IMR-90 (cell line): ENCODE measurements around the gene NKX1-1. TPM values are rescaled to one million over a fixed set of nuclear protein-coding genes. Genes with fewer than 3 reads are reported as not detected.

Source experiments
- ATAC-seq: fragments of 200-7000 bp; cut with Tn5 transposase; 2 replicates; pipeline ENCODE4 v1.9.1; 2020; ENCODE audit warnings: low read depth, mild to moderate bottlenecking, moderate library complexity
- BruUV-seq: library from RNA; stranded (reverse); fragments of 400-500 nt; replicated peaks from 2 replicates; lab custom pipeline; 2021; lab: Mats Ljungman, UMichigan
- CTCF ChIA-PET: fragments of 300-600 bp; formaldehyde crosslinking; extraction: SDS; loops from one replicate; lab custom pipeline; 2021; ENCODE audit warnings: antibody characterized with exemption; lab: Yijun Ruan, JAX
- POLR2A ChIA-PET: fragments of 300-600 bp; sonication (Branson Sonifier 250); formaldehyde crosslinking; loops from one replicate; lab custom pipeline; 2022; ENCODE audit warnings: antibody characterized with exemption; ENCODE audit not compliant: unreplicated experiment; lab: Charles Lee
- DNase-seq: peaks from one replicate; pipeline ENCODE4 v3.0.0; 2013
- H2AFZ ChIP-seq: replicated peaks from 2 replicates; pipeline ENCODE3; 2013; ENCODE audit warnings: low read length, mild to moderate bottlenecking; ENCODE audit not compliant: poor library complexity
- H2AK5ac ChIP-seq: 2 replicates; pipeline ENCODE4 v1.6.1; 2013; ENCODE audit warnings: low read depth, low read length, inconsistent platforms
- H2AK9ac ChIP-seq: replicated peaks from 2 replicates; pipeline ENCODE3; 2013; ENCODE audit warnings: mild to moderate bottlenecking, low read depth, low read length, moderate library complexity; ENCODE audit not compliant: poor library complexity
- H2BK120ac ChIP-seq: 2 replicates; pipeline ENCODE4 v1.6.1; 2013; ENCODE audit warnings: low read depth, low read length, inconsistent platforms
- H2BK15ac ChIP-seq: 3 replicates; pipeline ENCODE4 v1.6.1; 2013; ENCODE audit warnings: low read depth, low read length, inconsistent platforms
- H2BK20ac ChIP-seq: 2 replicates; pipeline ENCODE4 v1.6.1; 2013; ENCODE audit warnings: low read depth, mild to moderate bottlenecking, inconsistent platforms, low read length, moderate library complexity
- H2BK5ac ChIP-seq: 2 replicates; pipeline ENCODE4 v1.6.1; 2013; ENCODE audit warnings: mild to moderate bottlenecking, low read depth, low read length, inconsistent platforms; ENCODE audit not compliant: poor library complexity, severe bottlenecking
- H3K14ac ChIP-seq: replicated peaks from 2 replicates; pipeline ENCODE4 v1.6.1; 2013; ENCODE audit warnings: low read depth, low read length, inconsistent platforms
- H3K18ac ChIP-seq: 2 replicates; pipeline ENCODE4 v1.6.1; 2013; ENCODE audit warnings: low read depth, low read length, control low read depth
- H3K23ac ChIP-seq: 2 replicates; pipeline ENCODE4 v1.6.1; 2013; ENCODE audit warnings: low read depth, low read length, inconsistent platforms
- H3K27ac ChIP-seq: 2 replicates; pipeline ENCODE4 v1.5.1; 2013; ENCODE audit warnings: mild to moderate bottlenecking, control low read depth, low read length; ENCODE audit not compliant: insufficient read depth
- H3K27me3 ChIP-seq: 2 replicates; pipeline ENCODE4 v1.6.1; 2013; ENCODE audit warnings: low read length; ENCODE audit not compliant: control insufficient read depth, insufficient read depth
- H3K36me3 ChIP-seq: 2 replicates; pipeline ENCODE4 v1.6.1; 2013; ENCODE audit warnings: low read length, mixed read lengths; ENCODE audit not compliant: control insufficient read depth, insufficient read depth
- H3K4ac ChIP-seq: 2 replicates; pipeline ENCODE4 v1.6.1; 2013; ENCODE audit warnings: low read depth, low read length, inconsistent platforms
- H3K4me1 ChIP-seq: 2 replicates; pipeline ENCODE4 v1.6.1; 2013; ENCODE audit warnings: low read length, mixed read lengths; ENCODE audit not compliant: control insufficient read depth, insufficient read depth
- H3K4me2 ChIP-seq: 2 replicates; pipeline ENCODE4 v1.6.1; 2013; ENCODE audit warnings: low read depth, mild to moderate bottlenecking, control low read depth, low read length, moderate library complexity
- H3K4me3 ChIP-seq: 2 replicates; pipeline ENCODE4 v1.5.1; 2013; ENCODE audit warnings: low read depth, mild to moderate bottlenecking, control low read depth, low read length, moderate library complexity; ENCODE audit not compliant: insufficient read depth
- H3K56ac ChIP-seq: 2 replicates; pipeline ENCODE4 v1.6.1; 2013; ENCODE audit warnings: low read length, inconsistent platforms; ENCODE audit not compliant: insufficient read depth; ENCODE audit errors: extremely low read depth
- H3K79me1 ChIP-seq, 2 experiments: 2 replicates each; pipeline ENCODE4 v1.6.1; 2013; ENCODE audit warnings: low read length in 2 of 2, inconsistent platforms in 1 of 2, low read depth in 1 of 2
- H3K9ac ChIP-seq: 2 replicates; pipeline ENCODE4 v1.6.1; 2013; ENCODE audit warnings: low read depth, low read length, control low read depth
- H3K9me1 ChIP-seq: 2 replicates; pipeline ENCODE4 v1.6.1; 2013; ENCODE audit warnings: low read length, inconsistent platforms; ENCODE audit not compliant: insufficient read depth
- H3K9me3 ChIP-seq: 2 replicates; pipeline ENCODE4 v1.6.1; 2013; ENCODE audit warnings: low read length; ENCODE audit not compliant: control insufficient read depth, insufficient read depth
- H4K20me1 ChIP-seq: 2 replicates; pipeline ENCODE4 v1.6.1; 2013; ENCODE audit warnings: low read length, inconsistent platforms; ENCODE audit not compliant: insufficient read depth
- H4K5ac ChIP-seq: 2 replicates; pipeline ENCODE4 v1.6.1; 2013; ENCODE audit warnings: mild to moderate bottlenecking, low read depth, low read length, control low read depth
- H4K8ac ChIP-seq, 2 experiments: 2 replicates each; pipeline ENCODE4 v1.6.1; 2013; ENCODE audit warnings: low read depth in 2 of 2, low read length in 2 of 2, control low read depth in 1 of 2, inconsistent platforms in 1 of 2
- H4K91ac ChIP-seq: 2 replicates; pipeline ENCODE4 v1.6.1; 2013; ENCODE audit warnings: low read depth, low read length, inconsistent platforms; ENCODE audit not compliant: insufficient read depth
- CEBPB ChIP-seq: IDR thresholded peaks from 2 replicates; pipeline ENCODE4 v1.6.1; 2012; ENCODE audit warnings: low read depth, low read length, improper control_type of control experiment
- CHD1 ChIP-seq: IDR thresholded peaks from 2 replicates; pipeline ENCODE4 v1.6.1; 2012; ENCODE audit warnings: low read depth, low read length, improper control_type of control experiment
- MAFK ChIP-seq: IDR thresholded peaks from 2 replicates; pipeline ENCODE4 v1.6.1; 2012; ENCODE audit warnings: low read depth, low read length, improper control_type of control experiment
- MXI1 ChIP-seq: IDR thresholded peaks from 2 replicates; pipeline ENCODE4 v1.6.1; 2012; ENCODE audit warnings: low read depth, mild to moderate bottlenecking, low read length, moderate library complexity, borderline replicate concordance
- POLR2A ChIP-seq: IDR thresholded peaks from 2 replicates; pipeline ENCODE4 v1.6.1; 2012; ENCODE audit warnings: mild to moderate bottlenecking, low read depth, low read length
- RCOR1 ChIP-seq: IDR thresholded peaks from 2 replicates; pipeline ENCODE4 v1.6.1; 2012; ENCODE audit warnings: mild to moderate bottlenecking, low read length, improper control_type of control experiment; ENCODE audit not compliant: insufficient replicate concordance
- RFX5 ChIP-seq: IDR thresholded peaks from 2 replicates; pipeline ENCODE4 v1.8.0; 2012; ENCODE audit warnings: low read depth, mild to moderate bottlenecking, low read length, moderate library complexity
- WGBS, 2 experiments: methylation state at CpG; one replicate each; pipeline versions ENCODE4 v1.1.5 to v1.1.7; 2013; ENCODE audit warnings: missing lambda C conversion rate in 2 of 2; ENCODE audit not compliant: insufficient read length in 1 of 2; ENCODE audit errors: extremely low coverage in 2 of 2; 5-methylcytosine and 5-hydroxymethylcytosine counted together
- dilution Hi-C: fragments of 300-500 bp; cut with HindIII; formaldehyde crosslinking; loops from one replicate; pipeline ENCODE4 v1.14.3; 2018; ENCODE audit warnings: low sequenced_read_pairs; ENCODE audit not compliant: unreplicated experiment
- in situ Hi-C: fragments of 300-500 bp; cut with MboI; formaldehyde crosslinking; loops from 3 replicates; pipeline ENCODE4 v1.14.3; 2019; ENCODE audit warnings: low sequenced_read_pairs, inconsistent platforms, mixed read lengths
- intact Hi-C: fragments of 100-400 bp; cut with micrococcal nuclease; formaldehyde crosslinking; loops from 2 replicates; pipeline ENCODE4 v1.10.0; 2022
- polyA plus RNA-seq, 3 experiments: library from polyadenylated mRNA; depleted of rRNA; stranded (reverse); fragments of >200 nt; gene quantifications; 2 replicates each; pipeline ENCODE4 v1.2.3, GENCODE V29; 2012; ENCODE audit warnings: low replicate concordance in 1 of 3
- total RNA-seq: library from RNA; depleted of rRNA; stranded (reverse); fragments of >200 nt; gene quantifications from 2 replicates; pipeline ENCODE4 v1.2.3, GENCODE V29; 2012
- TF ChIP-seq, protein P1 (sequence below): fragments of 150-350 bp; IDR thresholded peaks from 2 replicates; pipeline ENCODE4 v1.6.1; 2016; ENCODE audit warnings: low read depth, mild to moderate bottlenecking, low read length, moderate library complexity, borderline replicate concordance

Gene NKX1-1
- total and polyA plus RNA-seq, 2 of the 4 experiments (the other 2 are of a cell fraction): not detected

DNA sequence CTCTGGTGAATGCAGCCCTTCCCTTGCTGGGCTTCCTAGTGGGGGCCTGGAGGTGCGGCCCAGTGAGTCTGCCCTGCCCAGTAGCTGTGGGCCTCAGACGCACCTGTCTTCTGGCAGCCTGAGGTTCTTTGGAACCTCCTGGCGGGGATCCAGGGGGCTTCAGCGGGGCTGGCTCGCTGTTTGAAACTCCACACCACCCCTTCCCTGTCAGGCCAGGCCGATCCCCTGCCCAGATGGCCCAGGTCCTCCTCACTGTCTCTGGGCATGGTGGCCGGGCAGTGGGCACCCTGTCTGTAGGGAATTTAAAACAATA, 10.7 kb upstream of the NKX1-1 start:
- no CpG with 5 or more reads among the region's 7 CpGs for WGBS, 2 experiments
- DNase-seq (no peak), ATAC-seq (no peak)
- Histone ChIP-seq H2BK5ac (no peak overlapping the region), H2AK9ac (no peak overlapping the region), H3K56ac (no peak overlapping the region), H3K36me3 (no peaks in the 10 kb centered on the region), H3K79me1 (no peaks in the 10 kb centered on the region), H2AK5ac (no peak overlapping the region), H3K9ac (no peak overlapping the region), H3K9me1 (no peaks in the 10 kb centered on the region), H3K4me3 (no peak overlapping the region), H2BK15ac (no peak overlapping the region), H3K23ac (no peak overlapping the region), H3K4me2 (no peak overlapping the region), H4K5ac (no peak overlapping the region), H4K20me1 (no peaks in the 10 kb centered on the region), H3K27ac (no peak overlapping the region), H3K27me3 (peaks cover 52% of the 10 kb centered on the region), H3K4ac (no peak overlapping the region), H2BK20ac (no peak overlapping the region), H4K8ac (no peak overlapping the region), H3K4me1 (no peaks in the 10 kb centered on the region), H2AFZ (no peak overlapping the region), H4K91ac (no peak overlapping the region), H3K9me3 (peaks cover 1% of the 10 kb centered on the region), H2BK120ac (no peak overlapping the region), H3K18ac (no peak overlapping the region), H3K14ac (no peak overlapping the region)
- BruUV-seq: no TSS peak
- ChIA-PET POLR2A (no interaction called here), CTCF (no interaction called here)
- intact Hi-C loops (no loop called here), in situ Hi-C loops (no loop called here), dilution Hi-C loops (no loop called here)
- TF ChIP-seq MAFK (no peak), MXI1 (no peak), RFX5 (no peak), RCOR1 (no peak), CEBPB (no peak), POLR2A (no peak), CHD1 (no peak)
- TF ChIP-seq, protein P1, sequence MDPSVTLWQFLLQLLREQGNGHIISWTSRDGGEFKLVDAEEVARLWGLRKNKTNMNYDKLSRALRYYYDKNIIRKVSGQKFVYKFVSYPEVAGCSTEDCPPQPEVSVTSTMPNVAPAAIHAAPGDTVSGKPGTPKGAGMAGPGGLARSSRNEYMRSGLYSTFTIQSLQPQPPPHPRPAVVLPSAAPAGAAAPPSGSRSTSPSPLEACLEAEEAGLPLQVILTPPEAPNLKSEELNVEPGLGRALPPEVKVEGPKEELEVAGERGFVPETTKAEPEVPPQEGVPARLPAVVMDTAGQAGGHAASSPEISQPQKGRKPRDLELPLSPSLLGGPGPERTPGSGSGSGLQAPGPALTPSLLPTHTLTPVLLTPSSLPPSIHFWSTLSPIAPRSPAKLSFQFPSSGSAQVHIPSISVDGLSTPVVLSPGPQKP: no peak
